ENCODE results near the gene HDAC2. TPM values are rescaled to one million over a fixed set of nuclear protein-coding genes. Genes with fewer than 3 reads are reported as not detected.

Gene HDAC2
- total RNA-seq, 6 experiments from 2014 or later, result 15.6 to 22.2 (median 21.3) TPM

Other genes with a start within 250 kb of the HDAC2 start
- gene MARCKS, start 113.8 kb downstream of the HDAC2 start, total RNA-seq, result 10 to 100 TPM in 5 of 6 experiments, 1 to 10 TPM in 1; 5.2 to 29.9 (median 16.8) TPM